ENCODE data around the gene ATP5F1E.

The ATP5F1E gene

GRCh38 chr20:59071216-59071615 is 39.1 kb upstream of the ATP5F1E start:
- H3K79me2 ChIP-seq (ENCODE audit: insufficient read depth, low read length) = no peaks in the 10 kb centered on the region
- no peaks in the 10 kb centered on the region for H3K9me3 ChIP-seq (ENCODE audit: insufficient read depth, low read length, severe bottlenecking)
- H3K4me3 ChIP-seq (ENCODE audit: low read depth in 1 of 2, low read length in 2 of 2) = no peak overlapping the region
- H3K27ac ChIP-seq (ENCODE audit: low read length) = no peak overlapping the region
- H4K20me1 ChIP-seq (ENCODE audit: insufficient read depth, low read length) = no peaks in the 10 kb centered on the region
- H2AFZ ChIP-seq (ENCODE audit: low read depth, low read length) = no peak overlapping the region
- no peak overlapping the region for H3K9ac ChIP-seq (ENCODE audit: low read depth, low read length)
- ATAC-seq (ENCODE audit: insufficient read depth, low read depth) (no peak), DNase-seq (no peak)
- no peaks in the 10 kb centered on the region for H3K4me1 ChIP-seq (ENCODE audit: insufficient read depth, low read length)
- H3K36me3 ChIP-seq (ENCODE audit: insufficient read depth, low read length) = no peaks in the 10 kb centered on the region
- H3K4me2 ChIP-seq (ENCODE audit: insufficient read depth, low read length) = no peak overlapping the region
- TF ChIP-seq EZH2 (IDR thresholded peaks at IDR 0.05; ENCODE audit: borderline replicate concordance, low read depth, low read length, severe bottlenecking) = no peak
- TF ChIP-seq CTCF (IDR thresholded peaks at IDR 0.05; ENCODE audit: borderline replicate concordance, extremely low read depth, low read length, poor library complexity, severe bottlenecking) = no peak
- peaks cover 39% of the 10 kb centered on the region for H3K27me3 ChIP-seq (ENCODE audit: insufficient read depth, low read length, poor library complexity)

- ATAC-seq (ENCODE audit: insufficient read depth, low read depth) = no peak
These were observed 36.9 kb upstream of the ATP5F1E start for GRCh38 chr20:59069026-59069425.

GRCh38 chr20:59068534-59068933 is 36.4 kb upstream of the ATP5F1E start:
- no peaks in the 10 kb centered on the region for H3K4me1 ChIP-seq (ENCODE audit: insufficient read depth, low read length)
- H3K9ac ChIP-seq (ENCODE audit: low read depth, low read length) = no peak overlapping the region
- H3K4me2 ChIP-seq (ENCODE audit: insufficient read depth, low read length) = no peak overlapping the region
- H2AFZ ChIP-seq (ENCODE audit: low read depth, low read length) = no peak overlapping the region
- no peak for TF ChIP-seq EZH2 (IDR thresholded peaks at IDR 0.05; ENCODE audit: borderline replicate concordance, low read depth, low read length, severe bottlenecking)
- no peak for TF ChIP-seq CTCF (IDR thresholded peaks at IDR 0.05; ENCODE audit: borderline replicate concordance, extremely low read depth, low read length, poor library complexity, severe bottlenecking)
- H3K27me3 ChIP-seq (ENCODE audit: insufficient read depth, low read length, poor library complexity) = peaks cover 53% of the 10 kb centered on the region
- no peak for DNase-seq
- no peaks in the 10 kb centered on the region for H4K20me1 ChIP-seq (ENCODE audit: insufficient read depth, low read length)
- H3K4me3 ChIP-seq (ENCODE audit: low read depth in 1 of 2, low read length in 2 of 2) = no peak overlapping the region
- no peaks in the 10 kb centered on the region for H3K36me3 ChIP-seq (ENCODE audit: insufficient read depth, low read length)
- H3K79me2 ChIP-seq (ENCODE audit: insufficient read depth, low read length) = no peaks in the 10 kb centered on the region
- no peaks in the 10 kb centered on the region for H3K9me3 ChIP-seq (ENCODE audit: insufficient read depth, low read length, severe bottlenecking)
- no peak for ATAC-seq (ENCODE audit: insufficient read depth, low read depth)
- no peak overlapping the region for H3K27ac ChIP-seq (ENCODE audit: low read length)

More at GRCh38 chr20:59069026-59069425, 36.9 kb upstream of the ATP5F1E start:
- no peak overlapping the region for H3K4me2 ChIP-seq (ENCODE audit: insufficient read depth, low read length)
- no peak overlapping the region for H3K27ac ChIP-seq (ENCODE audit: low read length)
- DNase-seq = no peak
- no peaks in the 10 kb centered on the region for H4K20me1 ChIP-seq (ENCODE audit: insufficient read depth, low read length)
- H3K79me2 ChIP-seq (ENCODE audit: insufficient read depth, low read length) = no peaks in the 10 kb centered on the region
- H3K27me3 ChIP-seq (ENCODE audit: insufficient read depth, low read length, poor library complexity) = peaks cover 51% of the 10 kb centered on the region
- no peak overlapping the region for H3K9ac ChIP-seq (ENCODE audit: low read depth, low read length)
- no peak overlapping the region for H2AFZ ChIP-seq (ENCODE audit: low read depth, low read length)
- no peaks in the 10 kb centered on the region for H3K36me3 ChIP-seq (ENCODE audit: insufficient read depth, low read length)
- no peaks in the 10 kb centered on the region for H3K9me3 ChIP-seq (ENCODE audit: insufficient read depth, low read length, severe bottlenecking)
- TF ChIP-seq CTCF (IDR thresholded peaks at IDR 0.05; ENCODE audit: borderline replicate concordance, extremely low read depth, low read length, poor library complexity, severe bottlenecking) (no peak), EZH2 (IDR thresholded peaks at IDR 0.05; ENCODE audit: borderline replicate concordance, low read depth, low read length, severe bottlenecking) (no peak)
- H3K4me1 ChIP-seq (ENCODE audit: insufficient read depth, low read length) = no peaks in the 10 kb centered on the region
- no peak overlapping the region for H3K4me3 ChIP-seq (ENCODE audit: low read depth in 1 of 2, low read length in 2 of 2)

GRCh38 chr20:59064214-59064722 is 32.1 kb upstream of the ATP5F1E start:
- no peaks in the 10 kb centered on the region for H3K9me3 ChIP-seq (ENCODE audit: insufficient read depth, low read length, severe bottlenecking)
- DNase-seq = no peak
- H4K20me1 ChIP-seq (ENCODE audit: insufficient read depth, low read length) = no peaks in the 10 kb centered on the region
- H3K4me1 ChIP-seq (ENCODE audit: insufficient read depth, low read length) = no peaks in the 10 kb centered on the region
- no peaks in the 10 kb centered on the region for H3K79me2 ChIP-seq (ENCODE audit: insufficient read depth, low read length)
- no peak for ATAC-seq (ENCODE audit: insufficient read depth, low read depth)
- TF ChIP-seq CTCF (IDR thresholded peaks at IDR 0.05; ENCODE audit: borderline replicate concordance, extremely low read depth, low read length, poor library complexity, severe bottlenecking) (no peak), EZH2 (IDR thresholded peaks at IDR 0.05; ENCODE audit: borderline replicate concordance, low read depth, low read length, severe bottlenecking) (no peak)
- H3K27me3 ChIP-seq (ENCODE audit: insufficient read depth, low read length, poor library complexity) = peaks cover 49% of the 10 kb centered on the region
- H2AFZ ChIP-seq (ENCODE audit: low read depth, low read length) = no peak overlapping the region
- H3K4me2 ChIP-seq (ENCODE audit: insufficient read depth, low read length) = no peak overlapping the region
- no peaks in the 10 kb centered on the region for H3K36me3 ChIP-seq (ENCODE audit: insufficient read depth, low read length)
- H3K9ac ChIP-seq (ENCODE audit: low read depth, low read length) = no peak overlapping the region
- no peak overlapping the region for H3K4me3 ChIP-seq (ENCODE audit: low read depth in 1 of 2, low read length in 2 of 2)
- H3K27ac ChIP-seq (ENCODE audit: low read length) = no peak overlapping the region
